ENCODE results near the gene NRXN3.
A peak's percentile ranks its signal among the peaks of the same experiment; 100 is the strongest.

NRXN3 gene

DNA sequence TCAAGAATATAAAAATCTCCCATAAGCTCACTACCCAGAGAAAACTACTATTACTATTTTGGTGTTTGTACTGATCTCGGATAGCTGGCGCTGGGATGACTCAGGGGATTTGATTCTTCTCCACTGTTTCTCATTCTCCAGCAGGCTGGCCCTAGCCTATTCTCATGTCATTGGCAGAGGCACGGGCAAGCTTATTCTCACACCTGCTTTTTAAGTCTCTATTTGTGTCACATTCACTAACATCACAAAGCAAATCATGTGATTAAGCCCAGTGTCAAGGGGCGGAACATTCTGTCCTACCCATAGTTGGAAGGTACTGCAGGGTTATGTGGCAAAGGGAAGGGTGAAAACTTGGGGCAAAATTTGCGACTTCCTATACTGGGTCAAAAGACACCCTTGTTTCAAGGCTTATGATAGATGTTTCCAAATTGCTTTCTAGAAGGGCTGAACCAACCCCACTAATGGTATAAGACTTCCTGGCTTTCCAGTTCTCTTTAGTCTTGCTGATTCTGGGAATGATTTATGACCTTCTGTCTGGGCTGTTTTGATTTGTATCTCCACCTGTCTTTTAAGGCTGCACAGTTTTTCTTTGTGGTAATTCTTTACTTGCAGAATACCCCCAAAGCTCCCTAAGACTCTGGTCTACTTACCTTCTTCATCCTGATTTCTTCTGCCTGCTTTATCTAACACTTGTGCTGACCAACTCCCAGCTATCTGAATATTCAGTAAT lies 406.4 kb downstream of the NRXN3 start:
- no peak for DNase-seq (ENCODE audit: low read depth in 2 of 2)

DNA sequence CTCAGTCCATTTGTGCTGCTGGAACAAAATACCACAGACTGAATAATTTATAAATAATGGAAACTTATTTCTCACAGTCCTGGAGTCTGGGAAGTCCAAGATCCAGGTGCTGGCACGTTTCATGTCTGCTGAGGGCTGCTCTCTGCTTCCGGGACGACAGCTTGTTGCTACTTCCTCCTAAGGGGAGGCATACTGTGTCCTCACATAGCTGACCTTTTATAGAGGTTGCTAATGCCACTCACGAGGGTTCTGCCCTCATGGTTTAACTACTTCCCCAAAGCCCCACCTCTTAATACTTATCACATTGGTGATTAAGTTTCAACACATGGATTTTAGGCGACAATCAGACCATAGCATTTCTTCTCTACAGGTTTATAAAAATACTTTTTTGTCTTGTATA lies 411.1 kb downstream of the NRXN3 start:
- DNase-seq (ENCODE audit: low read depth in 2 of 2) = no peak

DNA sequence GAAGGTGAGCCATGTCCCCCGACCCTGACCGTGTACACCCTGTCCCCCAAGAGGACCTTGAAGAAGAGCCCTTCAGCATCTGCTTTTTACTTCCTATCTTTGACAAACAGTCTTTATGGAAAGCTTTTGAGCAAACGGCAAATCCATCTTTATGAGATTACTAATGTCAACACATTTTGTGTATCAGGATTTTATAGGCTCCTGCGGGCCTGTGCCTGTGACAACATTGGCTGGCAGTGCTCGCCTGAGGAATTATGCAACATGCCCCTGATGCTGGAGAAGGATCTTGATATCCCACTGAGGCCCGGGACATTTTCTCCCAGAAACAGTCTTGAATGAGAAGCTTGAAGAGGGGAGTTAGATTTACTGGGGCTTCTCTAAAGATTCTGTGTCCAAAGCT lies 416.5 kb downstream of the NRXN3 start:
- DNase-seq (ENCODE audit: low read depth in 2 of 2) = no peak

DNA sequence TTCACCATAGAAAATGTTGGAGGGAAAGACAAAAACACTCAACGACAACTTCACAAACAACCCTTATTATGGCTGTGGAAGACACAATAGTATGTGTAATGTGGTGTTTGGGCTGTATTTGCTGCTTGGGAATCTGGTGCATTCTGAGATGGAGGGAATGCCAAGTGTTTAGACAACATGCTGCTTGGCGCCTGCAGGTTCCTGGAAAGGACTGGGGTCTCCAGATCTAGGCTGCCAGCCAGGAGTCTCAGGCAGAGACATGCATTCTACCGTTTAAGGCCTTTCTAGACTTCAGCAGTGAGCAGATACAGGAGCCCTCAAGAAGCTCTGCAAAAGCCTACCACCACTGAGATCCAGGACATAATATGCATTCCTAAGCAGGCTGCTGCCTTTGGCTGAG lies 418.7 kb downstream of the NRXN3 start:
- DNase-seq (ENCODE audit: low read depth in 2 of 2) = no peak

DNA sequence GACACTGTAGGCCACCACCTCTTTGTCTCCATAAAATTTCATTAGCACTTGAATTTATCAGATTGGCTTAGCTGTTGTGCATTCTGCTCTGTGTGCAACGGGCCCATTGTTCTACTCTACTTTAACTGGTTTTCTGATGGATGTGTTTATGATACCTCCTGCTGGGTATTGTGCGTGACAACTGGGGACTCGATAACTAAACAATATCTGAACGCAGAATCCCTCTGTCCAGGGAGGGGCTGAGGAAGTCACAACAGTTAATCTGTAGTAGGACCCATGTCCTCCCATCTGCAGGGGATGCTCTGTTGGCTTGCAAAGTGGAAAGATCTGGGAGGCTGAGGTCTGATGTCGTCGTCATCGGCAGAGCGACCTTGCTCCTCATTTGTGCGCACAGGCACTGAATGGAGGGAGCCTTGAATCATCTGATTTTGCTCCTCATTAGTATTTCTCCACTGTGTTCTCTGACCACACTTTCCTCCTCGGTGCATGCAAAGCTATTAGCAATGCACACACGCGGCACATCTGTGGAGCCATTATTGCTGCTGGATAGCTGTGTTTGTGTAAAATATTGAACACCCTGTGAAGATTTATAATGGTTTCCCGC lies 422.5 kb downstream of the NRXN3 start:
- no peak for DNase-seq (ENCODE audit: low read depth in 2 of 2)

DNA sequence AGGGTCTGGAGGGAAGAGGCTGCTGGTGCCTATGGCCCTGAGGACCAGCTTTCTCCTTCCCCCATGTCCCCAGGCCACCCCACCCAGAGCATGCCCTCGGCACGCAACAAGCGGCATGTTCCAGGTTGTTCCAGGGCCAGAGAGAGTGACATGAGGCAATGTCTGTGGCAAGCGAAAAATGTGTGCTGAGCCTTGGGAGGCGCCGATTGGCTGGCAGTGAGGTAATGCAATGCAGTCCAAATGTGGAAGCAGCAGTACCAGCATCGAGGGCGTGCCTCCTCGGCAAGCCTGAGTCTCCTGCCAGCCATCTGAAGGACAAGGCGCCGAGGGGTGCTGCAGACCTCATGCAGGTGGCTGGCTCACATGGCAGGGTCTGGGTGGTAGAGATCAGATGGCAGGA lies 423.8 kb downstream of the NRXN3 start:
- no peak for DNase-seq (ENCODE audit: low read depth in 2 of 2)

DNA sequence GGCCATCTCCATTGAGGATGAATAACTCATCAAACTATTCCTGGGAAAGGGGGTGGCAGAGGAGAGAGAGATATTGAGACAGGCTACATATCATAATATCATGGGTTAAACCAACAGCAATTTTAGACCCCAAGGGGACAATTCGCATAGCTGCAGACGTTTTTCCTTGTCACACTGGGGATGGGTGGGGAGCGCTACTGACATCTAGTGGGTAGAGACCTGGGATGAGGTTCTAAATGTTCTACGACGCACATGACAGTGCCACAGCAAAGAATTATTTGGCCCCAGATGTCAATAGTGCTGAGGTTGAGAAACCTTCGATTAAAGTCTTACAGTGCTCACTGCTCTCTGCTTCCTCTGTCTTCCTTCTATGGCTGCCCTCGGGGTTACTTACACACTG lies 425.6 kb downstream of the NRXN3 start:
- no peak for DNase-seq (ENCODE audit: low read depth in 2 of 2)

DNA sequence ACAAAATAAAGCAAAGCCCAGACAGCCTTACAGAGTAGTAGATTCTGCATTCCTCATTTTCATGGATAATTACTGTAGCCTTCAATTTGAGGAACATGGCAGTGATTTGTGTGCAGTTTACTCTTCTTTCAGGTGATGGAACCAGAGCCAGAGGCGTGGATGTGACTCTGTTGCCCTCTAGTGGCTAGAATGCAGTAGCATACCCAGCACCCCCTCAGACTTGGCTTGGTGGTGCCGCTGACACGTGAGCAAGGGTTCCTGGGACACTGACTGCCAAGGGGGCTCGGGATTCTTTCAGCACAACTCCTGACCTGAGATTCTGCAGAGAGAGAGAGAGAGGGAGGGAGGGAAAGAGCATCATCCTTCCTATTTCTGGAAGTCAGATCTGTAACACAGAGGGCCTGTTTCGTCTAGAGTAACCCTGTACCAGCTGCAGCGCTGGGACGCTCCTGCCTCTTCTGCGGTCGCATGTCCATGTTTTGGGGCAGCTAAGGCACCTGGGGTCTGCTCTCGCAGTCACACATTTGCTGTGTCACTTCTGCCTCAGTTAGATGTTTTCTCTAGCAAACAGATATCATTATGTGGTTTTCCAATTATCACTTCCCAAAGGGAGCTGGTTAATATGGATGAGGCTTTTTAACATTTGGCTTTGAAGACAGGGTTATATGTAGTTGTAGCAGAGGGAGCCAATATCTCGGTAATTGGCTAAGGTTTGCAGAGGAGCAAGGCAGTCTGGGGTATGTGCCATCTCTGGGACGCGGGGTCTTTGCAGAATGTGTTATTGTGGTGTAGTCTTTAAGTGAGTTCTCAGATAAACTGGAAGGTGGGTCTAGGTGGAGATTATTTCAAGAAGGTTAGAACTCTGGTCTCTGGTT lies 428.1 kb downstream of the NRXN3 start:
- peak; percentile 23 to 24 for DNase-seq (ENCODE audit: low read depth in 2 of 2)

DNA sequence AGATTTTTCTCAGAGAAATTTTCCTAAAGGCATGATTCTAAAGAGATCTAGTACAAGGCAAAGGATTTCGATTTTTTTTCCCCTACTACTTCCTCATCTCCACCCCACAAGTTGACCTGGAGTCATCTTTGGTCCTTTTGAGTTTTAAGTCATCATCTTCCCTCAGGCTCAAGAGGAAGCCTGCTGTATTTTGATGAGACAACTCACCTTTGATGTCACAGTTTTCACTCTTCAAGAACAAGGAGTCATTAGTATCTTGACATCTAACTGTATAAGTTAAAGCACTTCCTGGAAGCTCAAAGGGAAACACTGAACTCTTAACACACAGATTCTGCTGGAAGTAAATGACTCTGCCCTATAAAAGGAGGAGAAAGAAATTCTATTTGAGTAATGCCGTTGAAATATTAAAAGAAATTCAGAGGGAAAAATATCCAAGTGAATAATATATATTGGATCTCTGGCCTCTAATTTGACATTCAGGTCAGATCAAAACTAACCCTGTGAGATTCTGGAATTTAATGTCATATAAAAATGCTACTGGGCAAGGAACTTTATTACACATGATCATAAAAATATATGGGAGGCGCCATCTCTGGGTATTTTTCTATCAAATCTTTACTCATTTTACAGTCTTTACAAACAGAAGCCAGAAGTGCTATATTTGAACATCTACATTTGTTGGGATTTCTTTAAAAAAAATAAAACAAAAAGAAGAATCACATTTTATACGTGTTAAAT lies 435.0 kb downstream of the NRXN3 start:
- DNase-seq (ENCODE audit: low read depth in 2 of 2) = no peak

DNA sequence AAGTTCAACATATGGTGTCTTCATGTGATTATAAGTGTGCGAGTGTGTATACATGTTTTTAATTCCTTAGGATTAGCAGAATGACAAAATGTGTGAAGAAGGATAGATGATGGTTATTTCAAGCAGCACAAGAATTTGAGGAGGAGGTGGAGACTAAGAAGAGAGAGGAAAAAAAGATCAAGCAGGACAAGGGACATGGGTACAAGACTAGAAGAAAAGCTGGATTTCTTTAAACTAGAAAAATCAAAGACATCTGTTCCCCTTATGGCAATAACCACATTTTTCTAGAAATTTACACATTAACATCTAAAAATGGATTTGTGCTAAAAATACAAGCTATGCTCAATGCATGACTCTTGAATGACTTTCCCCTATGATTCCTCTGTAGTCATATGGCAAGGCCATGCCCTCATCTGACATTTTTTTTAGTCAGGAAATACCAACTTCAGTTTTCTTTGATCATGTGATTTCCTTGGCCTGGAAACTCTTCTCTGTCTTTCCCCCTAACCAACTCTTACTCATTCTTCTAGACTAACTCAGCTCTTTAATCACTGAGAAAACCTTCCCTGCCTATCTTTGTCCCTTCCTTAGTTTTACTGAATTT lies 435.8 kb downstream of the NRXN3 start:
- no peak for DNase-seq (ENCODE audit: low read depth in 2 of 2)

DNA sequence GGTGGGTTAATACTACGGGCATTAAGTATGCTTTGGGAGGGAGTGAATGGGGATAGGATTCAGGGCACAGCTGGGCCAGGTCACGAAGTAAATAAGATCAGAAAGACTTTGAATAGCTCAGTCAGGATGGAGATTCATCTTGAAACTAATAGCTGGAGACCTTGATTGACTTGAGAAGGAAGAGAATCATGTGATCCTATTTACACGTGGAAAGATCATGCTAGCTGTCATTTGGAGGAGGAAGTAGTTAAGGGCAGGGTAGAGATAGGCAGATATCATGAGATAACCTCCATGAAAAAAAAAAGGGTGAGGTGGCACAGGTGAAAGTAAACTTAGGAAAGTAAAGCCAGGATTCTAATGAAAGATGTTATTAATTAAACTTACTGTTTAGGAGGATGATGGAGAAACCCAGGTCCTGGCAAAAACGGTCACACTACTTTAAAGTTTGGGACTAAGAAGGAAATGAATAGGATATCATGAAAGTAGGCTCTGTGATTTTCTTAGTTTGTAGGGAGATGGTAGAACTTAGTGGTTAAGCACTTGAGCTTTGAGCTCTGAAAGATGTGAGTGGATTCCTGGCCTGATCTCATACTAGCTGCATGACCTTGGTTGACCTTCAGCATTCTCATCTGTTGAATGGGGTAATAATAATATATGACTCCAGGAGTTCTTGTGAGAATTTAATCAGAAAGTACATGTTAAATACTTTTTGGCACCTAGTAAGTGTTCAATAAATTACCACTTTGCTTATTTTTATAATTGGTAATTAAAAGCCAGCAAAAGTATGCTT lies 439.0 kb downstream of the NRXN3 start:
- no peak for DNase-seq (ENCODE audit: low read depth in 2 of 2)

DNA sequence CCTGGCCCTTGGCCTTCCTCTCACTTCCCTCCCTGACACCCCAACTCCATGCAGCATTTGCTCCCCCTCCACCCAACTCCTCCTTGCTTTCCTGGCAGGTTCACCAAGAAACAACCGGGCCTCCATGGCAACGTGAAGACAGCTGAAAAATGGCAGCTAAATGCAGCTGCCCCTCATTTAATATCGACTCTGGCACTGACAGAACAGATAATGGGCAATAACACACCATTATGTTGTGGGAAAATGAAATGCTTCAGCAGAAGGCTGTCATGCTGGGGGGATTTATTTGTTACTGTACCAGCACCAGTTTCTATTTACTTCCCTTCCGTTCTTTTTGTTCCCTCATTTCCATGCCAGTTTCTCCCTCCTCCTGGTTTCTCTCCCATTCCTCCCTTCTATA lies 440.8 kb downstream of the NRXN3 start:
- no peak for DNase-seq (ENCODE audit: low read depth in 2 of 2)

DNA sequence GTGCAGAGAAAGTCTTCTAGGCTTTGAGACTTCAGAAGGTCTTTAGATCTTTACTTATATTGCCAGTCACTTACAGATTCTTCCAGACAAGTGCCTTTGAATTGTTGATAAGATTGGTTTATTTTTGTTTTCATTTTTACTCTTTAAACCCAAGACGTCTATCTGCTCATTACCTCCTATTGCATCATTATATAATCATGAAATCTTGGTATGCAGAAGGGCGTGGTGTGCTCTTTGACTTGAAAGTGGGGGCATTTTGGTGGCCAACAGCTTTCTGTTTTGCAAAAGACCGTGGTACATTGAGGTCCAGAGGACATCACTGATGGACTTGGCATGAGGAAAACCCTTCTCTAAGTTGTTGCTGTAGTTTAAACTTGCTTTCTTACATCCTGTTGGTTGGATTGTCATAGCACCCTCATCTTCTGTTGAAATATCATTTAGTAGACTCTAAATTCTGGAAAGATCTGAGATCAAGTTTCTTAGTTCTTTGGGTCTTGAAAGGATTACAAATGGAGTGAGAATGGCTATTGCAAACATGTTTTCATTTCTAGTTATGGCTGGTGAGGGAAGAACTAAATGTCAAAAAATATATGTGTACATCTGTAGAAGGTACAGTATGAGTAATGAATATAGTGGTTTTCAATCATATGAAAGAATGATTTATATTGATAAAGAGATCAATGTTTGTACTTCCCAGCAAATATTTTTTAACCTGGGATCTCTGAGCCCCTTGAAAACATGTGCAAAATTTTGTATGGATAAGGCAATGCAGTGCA lies 441.8 kb downstream of the NRXN3 start:
- no peak for DNase-seq (ENCODE audit: low read depth in 2 of 2)

DNA sequence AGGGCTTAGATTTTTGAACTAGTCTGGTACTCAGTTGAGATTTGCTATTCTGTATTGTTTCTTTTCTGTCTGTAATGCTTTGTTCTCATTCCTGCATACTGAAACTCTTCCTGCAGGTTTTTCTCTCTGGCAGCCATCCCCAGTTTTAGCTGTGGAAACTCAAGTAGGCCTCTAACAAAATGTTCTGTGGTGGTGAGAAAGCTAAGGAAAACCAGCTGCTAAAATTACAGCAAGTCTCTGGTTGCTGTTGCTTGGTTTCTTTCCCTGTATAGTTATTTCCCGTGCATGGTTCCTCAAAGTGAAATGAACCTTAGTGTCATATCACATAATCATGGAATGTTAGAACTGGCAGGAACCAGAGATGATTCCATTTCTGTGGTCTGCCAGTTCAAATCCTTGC lies 442.5 kb downstream of the NRXN3 start:
- no peak for DNase-seq (ENCODE audit: low read depth in 2 of 2)

DNA sequence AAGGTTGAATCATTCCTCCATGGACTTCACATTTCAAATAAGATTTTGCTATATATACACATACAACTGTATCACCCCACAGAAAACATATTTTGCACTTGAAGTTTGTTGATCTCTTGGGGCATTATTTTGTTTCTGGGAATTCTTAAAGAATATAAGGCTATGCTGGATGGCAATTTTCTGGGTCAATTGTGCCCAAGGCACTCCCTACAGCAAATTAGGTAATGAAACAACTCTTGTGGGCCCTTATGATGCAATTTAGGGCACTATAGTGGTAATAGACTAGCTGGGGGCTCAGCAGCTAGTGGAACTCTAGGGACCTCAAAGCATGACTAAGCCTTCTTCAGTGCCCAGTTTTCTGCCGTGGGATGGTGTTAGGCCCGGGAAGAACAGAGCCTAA lies 444.4 kb downstream of the NRXN3 start:
- no peak for DNase-seq (ENCODE audit: low read depth in 2 of 2)

DNA sequence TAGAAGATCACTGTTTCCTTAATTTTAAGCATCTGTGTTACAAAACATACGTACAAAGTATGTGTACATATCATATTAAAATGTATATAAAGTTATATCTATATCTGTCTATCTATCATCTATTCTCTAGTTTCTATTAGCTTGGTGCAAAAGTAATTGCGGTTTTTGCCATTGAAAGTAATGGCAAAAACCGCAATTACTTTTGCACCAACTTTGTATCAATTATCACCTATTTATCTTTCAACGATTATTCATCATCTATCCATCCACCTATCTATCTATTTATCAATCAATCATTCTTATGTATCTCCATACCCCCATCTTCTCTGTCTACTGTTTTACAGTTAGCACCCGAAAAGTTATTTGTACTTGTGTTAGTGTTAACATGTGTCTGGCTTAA lies 447.6 kb downstream of the NRXN3 start:
- no peak for DNase-seq (ENCODE audit: low read depth in 2 of 2)

DNA sequence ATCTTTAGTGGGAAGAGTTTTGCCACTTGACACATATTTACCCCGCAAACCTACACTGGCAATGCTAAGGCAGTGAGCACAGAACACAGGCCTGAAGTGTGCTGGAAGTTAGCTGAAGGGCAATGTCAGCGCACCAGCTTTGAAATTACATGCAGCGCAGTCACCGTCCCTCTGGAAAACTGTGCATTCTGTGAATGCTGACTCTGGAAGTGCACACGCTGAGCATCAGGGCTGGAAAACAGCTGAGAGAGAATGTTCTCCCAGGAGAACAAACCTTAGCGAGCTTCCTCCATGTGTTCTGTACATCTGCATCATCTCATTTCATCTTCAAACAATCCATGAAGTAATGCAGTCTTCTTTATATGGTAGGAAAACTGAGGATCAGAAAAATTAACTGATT lies 448.2 kb downstream of the NRXN3 start:
- DNase-seq (ENCODE audit: low read depth in 2 of 2) = no peak

DNA sequence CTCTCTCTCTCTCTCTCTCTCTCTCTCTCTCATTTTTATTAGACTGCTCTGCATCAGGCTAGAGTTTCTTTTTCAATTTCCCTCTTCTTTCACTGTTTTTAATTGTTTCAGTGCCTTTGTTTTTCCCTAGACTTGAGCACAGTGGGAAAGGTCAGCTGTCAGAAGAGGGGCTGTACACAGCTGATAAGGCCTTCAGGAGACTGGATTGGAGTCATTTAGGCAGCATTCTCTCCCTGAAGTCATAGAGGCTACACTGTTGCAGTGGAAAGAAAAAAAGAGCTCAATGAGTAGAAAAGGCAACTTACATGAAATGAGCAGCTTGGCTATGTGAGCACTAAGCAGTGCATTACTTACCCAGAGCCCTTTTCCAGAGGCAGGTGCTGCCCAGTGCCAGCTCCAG lies 456.9 kb downstream of the NRXN3 start:
- DNase-seq (ENCODE audit: low read depth in 2 of 2) = no peak

DNA sequence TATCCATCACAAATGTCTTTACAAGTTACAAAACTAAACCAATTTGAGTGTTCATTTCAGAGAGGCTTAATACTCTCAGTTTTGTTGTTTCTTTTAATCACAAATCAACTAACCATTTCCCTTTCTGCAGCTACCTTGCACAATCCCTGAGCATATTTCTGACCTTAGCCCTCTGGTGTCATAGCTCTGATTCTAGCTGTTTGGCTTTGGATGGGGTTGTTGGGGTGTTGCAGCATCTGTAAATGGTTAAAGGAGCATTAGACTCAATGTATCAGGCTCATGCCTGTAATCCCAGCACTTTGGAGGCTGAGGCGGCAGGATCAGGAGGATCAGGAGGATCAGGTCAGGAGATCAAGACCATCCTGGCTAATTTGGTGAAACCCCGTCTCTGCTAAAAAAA lies 461.4 kb downstream of the NRXN3 start:
- no peak for DNase-seq (ENCODE audit: low read depth in 2 of 2)

DNA sequence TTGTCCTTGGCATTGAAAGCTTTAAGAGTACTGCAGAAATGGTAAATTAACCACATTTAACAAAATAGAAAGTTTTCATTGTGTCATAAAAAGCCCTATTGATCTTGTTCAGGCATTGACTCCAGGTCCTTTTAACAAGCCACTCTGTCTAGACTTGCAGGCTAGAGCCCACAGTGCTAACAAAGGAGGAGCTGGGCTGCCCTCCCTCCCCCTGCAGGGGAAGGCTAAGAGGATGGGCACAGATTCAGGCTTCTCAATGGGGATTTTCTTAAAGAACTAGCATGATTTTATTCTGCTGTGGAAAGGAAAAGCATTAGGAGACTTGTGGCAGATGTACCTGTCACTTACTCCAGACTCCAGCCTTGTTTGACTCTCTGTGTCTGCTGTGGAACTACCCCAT lies 463.6 kb downstream of the NRXN3 start:
- no peak for DNase-seq (ENCODE audit: low read depth in 2 of 2)
